ENCODE results near the gene PRIM1.
A peak's percentile ranks its signal among the peaks of the same experiment; 100 is the strongest.

Gene PRIM1

DNA sequence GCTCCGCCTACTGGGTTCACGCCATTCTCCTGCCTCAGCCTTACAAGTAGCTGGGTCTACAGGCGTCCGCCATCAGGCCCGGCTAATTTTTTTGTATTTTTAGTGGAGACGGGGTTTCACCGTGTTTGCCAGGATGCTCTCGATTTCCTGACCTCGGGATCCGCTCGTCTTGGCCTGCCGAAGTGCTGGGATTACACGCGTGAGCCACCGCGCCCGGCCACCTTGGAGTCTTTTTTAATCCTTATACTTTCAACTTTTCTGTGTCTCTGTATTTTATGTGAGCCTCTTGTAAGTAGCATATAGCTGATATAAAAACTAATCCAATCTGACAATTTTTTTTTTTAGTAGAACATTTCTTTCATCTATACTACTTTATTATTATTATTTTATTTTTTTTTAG lies 26.6 kb upstream of the PRIM1 start:
- Histone ChIP-seq H2BK120ac (ENCODE audit: insufficient read depth, low read length, poor library complexity) (no peak overlapping the region), H3K18ac (ENCODE audit: low read length) (no peak overlapping the region), H4K91ac (ENCODE audit: low read depth, low read length) (no peak overlapping the region), H3K27me3 (ENCODE audit: insufficient read depth, low read length) (no peaks in the 10 kb centered on the region), H3K79me1 (ENCODE audit: low read length) (no peaks in the 10 kb centered on the region), H3K79me2 (ENCODE audit: control insufficient read depth, insufficient read depth, low read length, poor library complexity) (no peaks in the 10 kb centered on the region), H2AK5ac (ENCODE audit: low read length) (no peak overlapping the region), H3K4me3 (ENCODE audit: low read depth, low read length) (no peak overlapping the region), H2BK12ac (ENCODE audit: low read length) (no peak overlapping the region), H3K4me2 (ENCODE audit: low read length) (no peak overlapping the region), H3K9me3 (ENCODE audit: insufficient read depth, low read depth, low read length) (no peaks in the 10 kb centered on the region), H4K8ac (ENCODE audit: low read depth, low read length) (no peak overlapping the region), H3K9ac (ENCODE audit: low read length) (no peak overlapping the region), H3K4me1 (ENCODE audit: control insufficient read depth in 1 of 2, insufficient read depth in 2 of 2, low read length in 2 of 2) (no peaks in the 10 kb centered on the region), H3K27ac (ENCODE audit: low read depth, low read length) (no peak overlapping the region), H3K14ac (ENCODE audit: low read length) (no peak overlapping the region), H2AFZ (ENCODE audit: insufficient read depth, low read length, poor library complexity) (no peak overlapping the region), H4K12ac (ENCODE audit: low read depth, low read length) (no peak overlapping the region), H2BK5ac (ENCODE audit: low read depth, low read length, poor library complexity) (no peak overlapping the region), H3K23ac (ENCODE audit: low read length) (no peak overlapping the region), H3K4ac (ENCODE audit: low read depth, low read length) (no peak overlapping the region), H3K36me3 (ENCODE audit: control insufficient read depth in 1 of 2, insufficient read depth in 2 of 2, low read length in 2 of 2) (no peaks in the 10 kb centered on the region)
- no CpG with 5 or more reads among the region's 17 CpGs for WGBS (ENCODE audit: extremely low coverage, insufficient coverage, insufficient read length)
- DNase-seq = no peak

GRCh38 chr12:56776654-56777053 lies 24.5 kb upstream of the PRIM1 start:
- Histone ChIP-seq H4K12ac (ENCODE audit: low read depth, low read length) (no peak overlapping the region), H3K23ac (ENCODE audit: low read length) (no peak overlapping the region), H2AFZ (ENCODE audit: insufficient read depth, low read length, poor library complexity) (no peak overlapping the region), H4K8ac (ENCODE audit: low read depth, low read length) (no peak overlapping the region), H2BK120ac (ENCODE audit: insufficient read depth, low read length, poor library complexity) (no peak overlapping the region), H3K18ac (ENCODE audit: low read length) (no peak overlapping the region), H3K27me3 (ENCODE audit: insufficient read depth, low read length) (no peaks in the 10 kb centered on the region), H2BK5ac (ENCODE audit: low read depth, low read length, poor library complexity) (no peak overlapping the region), H4K91ac (ENCODE audit: low read depth, low read length) (no peak overlapping the region), H3K4ac (ENCODE audit: low read depth, low read length) (no peak overlapping the region), H3K4me3 (ENCODE audit: low read depth, low read length) (no peak overlapping the region), H3K9me3 (ENCODE audit: insufficient read depth, low read depth, low read length) (no peaks in the 10 kb centered on the region), H3K36me3 (ENCODE audit: control insufficient read depth in 1 of 2, insufficient read depth in 2 of 2, low read length in 2 of 2) (no peaks in the 10 kb centered on the region), H3K4me1 (ENCODE audit: control insufficient read depth in 1 of 2, insufficient read depth in 2 of 2, low read length in 2 of 2) (no peaks in the 10 kb centered on the region), H3K9ac (ENCODE audit: low read length) (no peak overlapping the region), H2BK12ac (ENCODE audit: low read length) (no peak overlapping the region), H3K79me2 (ENCODE audit: control insufficient read depth, insufficient read depth, low read length, poor library complexity) (no peaks in the 10 kb centered on the region), H2AK5ac (ENCODE audit: low read length) (no peak overlapping the region), H3K4me2 (ENCODE audit: low read length) (no peak overlapping the region), H3K27ac (ENCODE audit: low read depth, low read length) (no peak overlapping the region), H3K79me1 (ENCODE audit: low read length) (no peaks in the 10 kb centered on the region), H3K14ac (ENCODE audit: low read length) (no peak overlapping the region)
- no peak for DNase-seq
- WGBS (ENCODE audit: extremely low coverage, insufficient coverage, insufficient read length) = no CpG with 5 or more reads among the region's 3 CpGs

DNA sequence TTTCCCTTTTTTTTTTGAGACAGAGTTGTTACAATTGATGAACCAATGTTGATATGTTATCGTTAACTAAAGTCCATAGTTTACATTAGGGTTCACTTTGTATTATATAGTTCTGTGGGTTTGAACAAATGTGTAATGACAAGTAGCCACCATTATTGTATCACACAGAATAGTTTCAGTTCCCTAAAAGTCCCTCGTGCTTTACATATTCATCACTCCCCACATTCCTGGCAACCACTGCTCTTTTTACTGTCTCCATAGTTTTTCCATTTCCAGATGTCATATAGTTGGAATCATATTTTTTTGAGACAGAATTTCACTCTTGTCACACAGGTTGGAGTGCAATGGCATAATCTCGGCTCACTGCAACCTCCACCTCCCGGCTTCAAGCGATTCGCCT lies 23.5 kb upstream of the PRIM1 start:
- H3K36me3 ChIP-seq (ENCODE audit: control insufficient read depth in 1 of 2, insufficient read depth in 2 of 2, low read length in 2 of 2) = no peaks in the 10 kb centered on the region
- H2AK5ac ChIP-seq (ENCODE audit: low read length) = no peak overlapping the region
- peaks cover 1% of the 10 kb centered on the region for H3K9me3 ChIP-seq (ENCODE audit: insufficient read depth, low read depth, low read length)
- H2BK5ac ChIP-seq (ENCODE audit: low read depth, low read length, poor library complexity) = no peak overlapping the region
- no peak for DNase-seq
- H4K8ac ChIP-seq (ENCODE audit: low read depth, low read length) = no peak overlapping the region
- H3K27me3 ChIP-seq (ENCODE audit: insufficient read depth, low read length) = no peaks in the 10 kb centered on the region
- H3K79me1 ChIP-seq (ENCODE audit: low read length) = no peaks in the 10 kb centered on the region
- H3K27ac ChIP-seq (ENCODE audit: low read depth, low read length) = no peak overlapping the region
- H2BK12ac ChIP-seq (ENCODE audit: low read length) = no peak overlapping the region
- no peak overlapping the region for H3K14ac ChIP-seq (ENCODE audit: low read length)
- no peak overlapping the region for H3K4me3 ChIP-seq (ENCODE audit: low read depth, low read length)
- H4K12ac ChIP-seq (ENCODE audit: low read depth, low read length) = no peak overlapping the region
- no peak overlapping the region for H3K18ac ChIP-seq (ENCODE audit: low read length)
- WGBS (ENCODE audit: extremely low coverage, insufficient coverage, insufficient read length) = no CpG with 5 or more reads among the region's 6 CpGs
- H3K4me1 ChIP-seq (ENCODE audit: control insufficient read depth in 1 of 2, insufficient read depth in 2 of 2, low read length in 2 of 2) = no peaks in the 10 kb centered on the region
- no peaks in the 10 kb centered on the region for H3K79me2 ChIP-seq (ENCODE audit: control insufficient read depth, insufficient read depth, low read length, poor library complexity)
- no peak overlapping the region for H2BK120ac ChIP-seq (ENCODE audit: insufficient read depth, low read length, poor library complexity)
- H3K23ac ChIP-seq (ENCODE audit: low read length) = no peak overlapping the region
- no peak overlapping the region for H4K91ac ChIP-seq (ENCODE audit: low read depth, low read length)
- no peak overlapping the region for H3K4me2 ChIP-seq (ENCODE audit: low read length)
- H3K4ac ChIP-seq (ENCODE audit: low read depth, low read length) = no peak overlapping the region
- H3K9ac ChIP-seq (ENCODE audit: low read length) = no peak overlapping the region
- H2AFZ ChIP-seq (ENCODE audit: insufficient read depth, low read length, poor library complexity) = no peak overlapping the region

DNA sequence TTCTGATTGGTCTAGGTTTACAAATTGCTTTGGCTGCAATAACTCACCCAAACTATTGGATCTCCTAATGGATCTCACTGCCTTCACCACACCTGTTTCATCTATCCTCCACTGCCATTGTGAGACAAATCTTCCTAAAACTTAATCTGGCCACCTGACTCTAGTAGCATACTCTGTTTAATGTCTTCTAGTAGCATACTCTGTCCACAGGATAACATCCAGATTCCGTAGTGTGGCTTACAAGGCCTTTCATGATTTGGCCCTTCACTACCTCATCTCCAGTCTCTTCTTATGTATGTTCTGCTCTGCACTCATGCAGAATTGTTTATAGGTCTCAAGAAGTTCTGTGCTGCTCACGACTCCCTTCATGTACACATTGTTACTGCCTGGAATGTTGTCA lies 21.0 kb upstream of the PRIM1 start:
- H3K9me3 ChIP-seq (ENCODE audit: insufficient read depth, low read depth, low read length) = peaks cover 1% of the 10 kb centered on the region
- no peak for DNase-seq
- H3K9ac ChIP-seq (ENCODE audit: low read length) = no peak overlapping the region
- H2BK120ac ChIP-seq (ENCODE audit: insufficient read depth, low read length, poor library complexity) = no peak overlapping the region
- no peak overlapping the region for H3K18ac ChIP-seq (ENCODE audit: low read length)
- no peak overlapping the region for H3K27ac ChIP-seq (ENCODE audit: low read depth, low read length)
- no peaks in the 10 kb centered on the region for H3K36me3 ChIP-seq (ENCODE audit: control insufficient read depth in 1 of 2, insufficient read depth in 2 of 2, low read length in 2 of 2)
- H3K79me2 ChIP-seq (ENCODE audit: control insufficient read depth, insufficient read depth, low read length, poor library complexity) = no peaks in the 10 kb centered on the region
- H3K4ac ChIP-seq (ENCODE audit: low read depth, low read length) = no peak overlapping the region
- no peak overlapping the region for H2BK5ac ChIP-seq (ENCODE audit: low read depth, low read length, poor library complexity)
- H3K79me1 ChIP-seq (ENCODE audit: low read length) = no peaks in the 10 kb centered on the region
- no peak overlapping the region for H2BK12ac ChIP-seq (ENCODE audit: low read length)
- peak overlapping the region; percentile 84 for H3K23ac ChIP-seq (ENCODE audit: low read length)
- H4K91ac ChIP-seq (ENCODE audit: low read depth, low read length) = no peak overlapping the region
- WGBS (ENCODE audit: extremely low coverage, insufficient coverage, insufficient read length) = no CpG with 5 or more reads among the region's 2 CpGs
- H4K8ac ChIP-seq (ENCODE audit: low read depth, low read length) = no peak overlapping the region
- H2AFZ ChIP-seq (ENCODE audit: insufficient read depth, low read length, poor library complexity) = no peak overlapping the region
- no peaks in the 10 kb centered on the region for H3K27me3 ChIP-seq (ENCODE audit: insufficient read depth, low read length)
- H3K4me1 ChIP-seq (ENCODE audit: control insufficient read depth in 1 of 2, insufficient read depth in 2 of 2, low read length in 2 of 2) = no peaks in the 10 kb centered on the region
- H2AK5ac ChIP-seq (ENCODE audit: low read length) = no peak overlapping the region
- H3K4me2 ChIP-seq (ENCODE audit: low read length) = no peak overlapping the region
- H3K4me3 ChIP-seq (ENCODE audit: low read depth, low read length) = no peak overlapping the region
- no peak overlapping the region for H3K14ac ChIP-seq (ENCODE audit: low read length)
- H4K12ac ChIP-seq (ENCODE audit: low read depth, low read length) = no peak overlapping the region
